Measurements from ENCODE around the gene EIF4A2.

- TF ChIP-seq CTCF (IDR thresholded peaks at IDR 0.05; ENCODE audit: low read depth, low read length, poor library complexity, severe bottlenecking) (no peak), EZH2phosphoT487 (IDR thresholded peaks at IDR 0.05; ENCODE audit: borderline replicate concordance, low read length) (no peak)
Measured at GRCh38 chr3:186798239-186798874, 15.0 kb downstream of the EIF4A2 start.
